ENCODE data around the gene CASP5.
"Not testable (repeated sequence)": the region's sequence is repeated elsewhere in the genome, so short reads cannot be mapped to it uniquely, and the experiment has no call there.

Gene CASP5

DNA sequence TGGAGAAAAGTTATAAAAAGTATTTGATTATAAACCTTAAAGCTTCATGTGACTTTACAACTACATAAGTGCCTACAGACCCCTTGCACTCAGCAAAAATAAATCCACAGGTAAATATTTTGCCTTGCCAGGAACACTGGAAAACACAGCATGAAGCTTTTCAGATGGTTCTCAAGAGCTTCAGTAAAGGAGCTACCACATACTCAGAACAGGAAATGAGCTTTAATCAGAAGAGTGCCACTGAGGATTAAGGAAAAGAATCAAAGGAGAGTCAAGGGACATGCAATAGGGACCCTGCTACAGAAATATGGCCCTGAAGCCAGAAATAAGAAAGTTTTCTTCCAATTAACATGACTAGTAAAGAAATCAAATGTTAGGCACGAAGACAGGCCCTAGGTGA lies 10.8 kb upstream of the CASP5 start:
- no peak for DNase-seq (ENCODE audit: low read depth in 2 of 2)

DNA sequence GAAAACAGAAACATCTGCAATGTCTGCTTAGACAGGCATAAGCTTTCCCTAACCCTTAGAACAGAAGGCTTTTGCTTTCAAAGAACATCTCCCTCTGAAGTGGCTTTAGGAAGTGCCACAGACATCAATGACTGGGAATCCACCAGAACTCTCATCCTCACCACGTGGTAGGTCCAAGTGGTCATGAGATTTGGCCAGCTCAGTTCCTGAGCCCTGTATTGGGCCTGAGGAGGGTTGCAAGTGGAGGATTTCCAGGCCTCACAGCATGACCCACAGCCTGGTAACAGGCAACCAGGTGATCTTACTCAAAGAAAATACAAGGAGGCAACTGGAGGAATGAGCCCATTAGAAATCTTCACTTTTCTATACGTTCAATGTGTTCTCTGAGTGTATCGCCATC lies 10.4 kb upstream of the CASP5 start:
- DNase-seq (ENCODE audit: low read depth in 2 of 2): no peak

DNA sequence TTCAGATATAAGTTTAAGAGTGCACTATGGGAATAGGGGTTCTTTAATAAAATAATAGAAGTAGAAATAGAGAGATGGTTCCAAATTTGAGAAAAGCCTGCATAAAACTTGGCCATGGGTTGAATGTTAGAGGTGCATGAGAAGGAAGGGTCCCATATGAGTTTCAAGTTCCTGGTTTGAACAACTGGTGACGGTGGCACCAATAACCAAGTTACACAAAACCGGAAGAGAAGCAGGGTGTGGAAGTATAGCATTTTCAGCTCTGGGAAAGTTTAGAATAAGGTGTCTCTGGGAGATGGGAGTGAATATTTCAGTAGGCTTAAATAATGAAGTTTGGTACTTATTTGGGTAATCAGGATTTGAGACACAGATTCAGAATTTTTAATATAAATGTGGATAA lies 9.5 kb upstream of the CASP5 start:
- no peak for DNase-seq (ENCODE audit: low read depth in 2 of 2)

DNA sequence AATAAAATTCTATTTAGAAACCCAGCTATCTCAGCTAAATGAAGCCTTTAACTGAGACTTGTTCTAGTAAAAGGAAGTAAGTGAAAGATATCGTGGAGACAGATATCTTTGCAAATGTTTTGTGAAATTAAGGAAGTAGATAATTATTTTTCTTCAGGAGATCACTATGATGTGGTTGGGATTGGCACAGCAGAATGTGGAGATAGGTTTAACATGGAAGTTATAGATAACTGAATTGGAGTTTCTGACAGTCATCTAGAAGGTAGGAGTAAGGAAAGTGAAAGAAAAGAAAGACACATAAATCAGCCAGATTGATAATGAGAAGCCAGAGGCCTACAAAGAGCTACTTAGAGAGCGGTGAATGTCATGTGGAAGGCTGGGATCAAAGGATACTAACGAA lies 4.7 kb upstream of the CASP5 start:
- DNase-seq (ENCODE audit: low read depth in 2 of 2): no peak

DNA sequence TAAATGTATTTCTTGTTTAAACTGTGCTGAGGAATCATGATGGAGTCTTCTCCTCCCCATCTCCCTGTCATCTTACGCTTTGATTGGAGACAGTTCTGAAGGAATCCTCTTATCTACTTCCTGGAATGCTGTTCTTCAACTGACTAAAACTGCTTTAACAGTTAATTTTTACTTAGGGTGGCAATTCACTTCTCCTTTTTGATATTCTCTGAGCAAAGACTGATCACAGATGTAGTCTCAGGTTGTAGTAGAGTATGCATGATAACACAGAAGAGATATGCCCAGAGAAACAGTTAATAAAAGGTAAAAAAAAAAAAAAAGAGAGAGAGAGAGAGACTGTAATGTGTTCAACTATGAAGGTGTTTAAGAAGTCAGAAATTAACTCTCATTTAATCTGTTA lies 1.4 kb upstream of the CASP5 start:
- no peak for DNase-seq (ENCODE audit: low read depth in 2 of 2)

DNA sequence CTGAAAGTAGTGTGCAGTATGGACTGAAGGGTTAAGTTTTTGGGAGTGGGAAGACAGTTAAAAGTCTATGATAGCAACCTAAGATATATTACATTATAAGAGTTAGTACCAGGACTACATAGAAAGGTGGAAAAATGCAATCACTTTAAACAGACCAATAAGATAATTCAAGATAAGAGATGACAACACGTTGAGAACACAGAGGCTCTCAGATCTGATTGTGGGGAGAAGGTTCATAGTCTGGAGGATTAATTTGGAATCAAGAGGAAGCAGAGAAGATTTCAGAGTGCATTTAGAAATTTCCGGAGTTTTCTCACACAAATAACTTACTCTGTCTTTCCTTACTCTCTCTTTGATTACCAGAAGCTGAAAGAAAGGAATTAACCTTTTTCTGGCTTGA lies 441 bp downstream of the CASP5 start:
- no peak for DNase-seq (ENCODE audit: low read depth in 2 of 2)

DNA sequence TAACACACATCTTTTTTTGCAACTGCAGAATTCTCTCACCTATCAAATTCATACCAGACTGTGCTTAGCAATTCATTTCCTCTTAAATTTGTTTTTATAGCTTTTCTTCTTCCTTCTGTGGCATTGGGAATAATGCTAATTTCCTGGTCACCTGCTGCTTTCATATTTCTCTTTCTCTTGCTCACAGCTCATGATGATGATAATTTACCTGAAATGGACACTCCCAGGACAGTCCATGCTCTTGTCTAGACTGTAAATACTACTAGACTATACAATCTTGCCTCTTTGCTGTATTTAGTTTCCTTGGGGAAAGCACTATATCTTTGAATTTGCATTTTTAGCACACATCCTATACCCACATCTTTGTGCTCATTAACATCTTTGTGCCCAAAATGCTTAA lies 15.5 kb downstream of the CASP5 start:
- DNase-seq (ENCODE audit: low read depth in 2 of 2): no peak

DNA sequence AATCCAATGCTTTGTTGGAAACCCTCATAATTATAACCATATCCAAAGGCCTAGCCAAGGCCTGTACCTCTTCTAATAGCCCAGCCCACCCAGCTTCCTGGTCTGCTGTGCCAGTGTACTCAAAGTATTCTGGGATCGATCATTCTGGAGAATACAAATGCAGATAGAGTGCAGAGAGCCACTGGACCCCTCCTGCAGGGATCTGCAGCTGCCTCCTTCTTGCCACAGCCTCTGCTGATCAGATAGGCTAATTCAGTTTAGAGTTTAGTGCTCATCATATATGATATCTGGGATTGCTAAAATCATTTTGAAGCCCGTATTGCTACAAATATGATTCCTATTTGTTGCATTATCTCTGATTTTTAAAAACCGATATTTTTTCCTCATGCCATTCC lies 17.5 kb downstream of the CASP5 start:
- DNase-seq (ENCODE audit: low read depth in 2 of 2): no peak

DNA sequence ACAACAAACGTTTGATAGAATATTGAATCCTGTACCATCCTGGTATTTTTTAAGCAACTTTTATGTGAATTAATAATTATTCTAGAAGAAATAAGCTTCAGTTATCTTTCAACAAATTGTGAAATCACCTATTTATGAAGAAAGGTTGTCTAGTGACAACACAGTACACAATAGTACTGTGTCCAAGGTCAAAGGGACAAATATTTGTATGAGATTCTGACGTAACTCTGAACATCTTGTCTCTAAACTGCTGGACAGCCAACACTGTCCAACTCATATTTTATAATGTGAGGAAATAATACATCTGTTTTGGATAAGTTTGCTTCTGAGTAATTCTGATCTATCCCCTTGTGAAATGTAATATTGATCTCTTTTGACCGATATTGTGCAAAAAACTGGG lies 18.9 kb downstream of the CASP5 start:
- no peak for DNase-seq (ENCODE audit: low read depth in 2 of 2)

DNA sequence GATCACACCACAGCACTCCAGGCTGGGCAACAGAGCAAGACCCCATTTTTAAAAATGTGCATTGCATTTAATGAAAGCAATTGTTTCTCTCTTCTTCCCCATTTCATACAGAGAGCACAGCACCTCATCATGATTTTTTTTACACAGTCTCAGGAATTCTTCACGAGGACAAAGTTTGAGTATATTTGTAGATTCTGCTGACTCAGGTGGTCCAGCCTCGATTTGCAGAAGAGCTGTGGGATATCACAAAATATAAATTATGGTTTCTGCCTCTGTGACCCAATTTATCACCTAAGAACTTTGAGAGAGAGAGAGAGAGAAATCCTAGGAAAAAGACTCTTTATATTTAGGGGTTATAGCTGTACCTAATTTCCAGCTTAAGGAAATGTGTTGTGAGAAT lies 19.8 kb downstream of the CASP5 start:
- no peak for DNase-seq (ENCODE audit: low read depth in 2 of 2)

DNA sequence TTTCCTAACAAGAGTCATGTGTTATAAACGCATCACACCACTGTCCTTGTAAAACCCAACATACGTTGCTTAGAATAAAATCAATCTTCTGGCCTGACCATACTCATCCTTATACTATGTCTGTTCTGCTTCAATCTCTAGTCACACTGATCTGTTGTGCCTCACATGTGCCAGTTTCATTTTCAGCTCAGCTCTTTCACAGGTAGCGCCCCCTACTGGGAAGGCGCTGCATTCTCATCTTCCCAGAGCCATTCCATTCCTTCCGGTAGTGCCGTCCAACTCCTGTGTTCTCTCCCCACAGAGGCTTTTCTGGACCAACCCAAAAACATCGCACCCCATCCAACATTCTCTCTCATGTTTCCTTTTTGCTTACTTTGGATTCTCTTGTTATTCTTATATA lies 22.2 kb downstream of the CASP5 start:
- DNase-seq (ENCODE audit: low read depth in 2 of 2): peak; percentile 15 to 24

DNA sequence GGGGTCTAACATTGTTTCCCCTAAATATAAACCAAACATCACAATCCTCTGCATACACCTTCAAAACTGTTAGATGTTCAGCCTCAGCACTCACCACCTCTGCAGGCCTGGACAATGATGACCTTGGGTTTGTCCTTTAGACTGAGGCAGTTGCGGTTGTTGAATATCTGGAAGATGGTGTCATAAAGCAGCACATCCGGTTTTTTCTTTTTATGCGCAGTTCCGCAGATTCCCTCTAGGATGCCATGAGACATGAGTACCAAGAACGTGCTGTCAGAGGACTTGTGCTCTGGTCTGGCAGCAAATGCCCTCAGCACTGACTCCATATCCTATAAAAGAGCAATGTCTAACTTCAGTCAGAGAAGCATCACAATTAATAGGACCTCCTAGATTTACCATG lies 22.8 kb downstream of the CASP5 start:
- DNase-seq (ENCODE audit: low read depth in 2 of 2): no peak

DNA sequence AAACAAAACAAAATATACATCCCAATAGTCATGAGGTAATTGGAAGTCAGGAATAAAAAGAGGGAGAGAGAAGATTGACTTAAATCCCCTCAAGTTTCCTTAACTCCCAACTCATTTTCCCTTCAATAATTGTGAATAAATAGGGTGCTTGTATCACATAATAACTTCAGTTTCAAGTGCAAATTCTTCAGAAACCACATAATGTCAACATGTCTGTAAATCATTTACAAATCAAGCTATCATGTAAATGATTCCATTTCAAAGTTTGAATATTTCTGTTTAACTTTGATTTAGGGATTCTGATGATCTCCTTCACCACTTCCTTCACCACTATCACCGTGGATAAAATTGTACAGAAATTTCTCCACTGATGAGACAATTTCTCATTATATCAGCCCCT lies 23.2 kb downstream of the CASP5 start:
- no peak for DNase-seq (ENCODE audit: low read depth in 2 of 2)

DNA sequence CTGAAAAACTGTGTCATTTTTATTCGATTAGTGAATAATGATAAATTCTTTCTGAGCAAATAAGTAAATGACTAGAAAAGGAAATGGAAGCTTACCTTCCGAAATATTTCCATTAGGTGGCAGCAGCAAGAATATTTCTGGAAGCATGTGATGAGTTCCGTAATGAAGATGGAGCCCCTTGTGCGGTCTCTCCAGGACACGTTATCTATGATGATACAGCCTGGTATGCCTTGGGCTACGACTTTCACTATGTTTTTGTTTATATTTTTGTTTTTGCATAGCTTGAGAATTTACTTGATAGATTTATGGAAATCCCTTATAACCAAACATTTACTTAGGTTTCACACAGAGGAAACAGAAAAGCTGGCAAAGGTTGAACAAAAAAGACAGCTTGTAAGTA lies 25.7 kb downstream of the CASP5 start:
- no peak for DNase-seq (ENCODE audit: low read depth in 2 of 2)

DNA sequence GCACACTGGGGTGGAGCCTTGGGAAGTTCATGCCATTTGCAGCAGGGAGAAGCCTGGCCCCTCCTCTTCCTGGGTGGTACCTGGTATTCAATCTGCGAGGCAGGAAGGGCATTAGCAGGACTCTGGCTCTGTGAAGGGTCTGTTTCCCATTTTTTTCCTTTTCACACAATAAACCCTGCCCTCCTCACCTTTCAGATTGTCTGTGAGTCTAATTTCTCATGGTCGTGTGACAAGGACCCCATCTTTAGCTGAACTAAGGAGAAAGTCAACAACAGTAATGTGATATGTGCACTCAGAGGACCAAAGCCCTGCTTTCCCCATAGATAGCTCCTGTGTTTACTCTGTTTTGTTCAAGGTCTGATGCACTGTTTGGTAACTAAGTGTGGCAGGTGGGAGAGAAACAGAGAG lies 28.0 kb downstream of the CASP5 start:
- no peak for DNase-seq (ENCODE audit: low read depth in 2 of 2)

DNA sequence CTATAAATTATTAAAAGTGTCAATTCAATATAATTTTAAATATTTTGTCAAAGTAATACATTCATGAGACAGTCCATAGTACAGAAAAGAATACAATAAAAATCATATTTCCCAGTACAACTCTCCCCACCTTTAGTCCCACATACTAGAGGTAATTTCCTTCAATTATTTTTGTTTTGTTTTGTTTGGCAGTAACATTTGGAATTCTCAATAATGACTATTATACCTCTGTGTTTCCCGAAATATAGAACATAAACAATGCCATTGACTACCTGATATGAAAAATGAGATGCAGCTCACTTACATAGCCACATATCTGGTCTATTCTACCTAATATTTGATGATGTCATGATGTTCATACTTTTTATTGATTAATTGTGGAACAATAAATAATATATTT lies 30.2 kb downstream of the CASP5 start:
- DNase-seq (ENCODE audit: low read depth in 2 of 2): no peak

DNA sequence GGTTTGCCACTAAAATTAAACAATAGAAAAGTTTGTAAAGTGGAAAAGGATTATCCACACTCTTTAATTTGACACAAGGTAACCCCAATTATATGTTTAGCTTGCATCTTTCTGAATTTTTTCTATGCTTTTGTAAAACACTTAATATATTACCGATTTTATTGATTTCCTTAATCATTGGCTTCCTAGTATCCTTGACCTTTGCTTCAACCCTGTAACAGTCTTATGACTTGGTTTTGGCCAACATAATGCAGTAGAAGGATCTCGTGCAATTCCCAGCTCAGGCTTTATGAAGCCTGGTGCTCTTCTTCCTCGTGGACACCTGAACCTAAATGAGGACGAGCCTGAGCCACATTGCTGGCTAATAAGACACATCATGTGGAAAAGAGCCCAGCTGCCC lies 31.0 kb downstream of the CASP5 start:
- DNase-seq (ENCODE audit: low read depth in 2 of 2): no peak

DNA sequence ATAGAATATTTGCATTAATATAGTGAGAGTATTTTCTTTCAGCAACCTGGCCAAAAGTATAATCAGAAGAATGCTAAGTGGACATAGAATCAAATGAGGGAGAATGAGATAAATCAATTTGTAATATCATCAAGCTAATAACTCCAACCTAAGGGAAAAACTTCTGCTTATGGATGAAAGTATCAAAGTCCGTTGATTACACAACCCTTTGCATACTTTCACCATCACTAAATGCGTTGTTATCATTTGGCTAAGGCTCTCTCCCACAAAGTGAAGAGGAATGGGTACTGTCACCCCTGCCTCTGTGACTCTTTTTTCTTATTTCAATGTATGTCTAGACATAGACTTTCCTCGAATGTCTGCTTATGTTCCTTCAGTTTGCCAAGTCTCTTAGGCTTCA lies 38.2 kb downstream of the CASP5 start:
- DNase-seq (ENCODE audit: low read depth in 2 of 2): no peak

DNA sequence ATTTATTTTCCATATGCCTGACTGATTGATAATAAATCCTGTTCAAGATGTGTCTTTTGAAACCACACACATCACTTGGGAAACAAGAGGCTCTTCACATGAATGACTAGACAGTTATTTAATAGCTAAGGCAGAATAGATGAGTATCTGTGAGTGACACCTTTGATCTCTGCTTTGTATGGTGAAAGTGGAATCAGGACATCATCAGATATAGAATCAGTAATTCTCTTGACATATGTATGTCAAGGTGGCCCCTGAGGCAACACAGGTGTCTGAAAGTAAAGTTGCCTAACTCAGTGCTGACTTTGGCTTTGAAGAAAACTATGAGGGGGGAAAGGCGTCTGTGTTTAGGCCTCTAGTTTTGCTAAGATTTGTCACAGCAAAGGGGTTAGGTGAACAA lies 43.1 kb downstream of the CASP5 start:
- DNase-seq (ENCODE audit: low read depth in 2 of 2): no peak

DNA sequence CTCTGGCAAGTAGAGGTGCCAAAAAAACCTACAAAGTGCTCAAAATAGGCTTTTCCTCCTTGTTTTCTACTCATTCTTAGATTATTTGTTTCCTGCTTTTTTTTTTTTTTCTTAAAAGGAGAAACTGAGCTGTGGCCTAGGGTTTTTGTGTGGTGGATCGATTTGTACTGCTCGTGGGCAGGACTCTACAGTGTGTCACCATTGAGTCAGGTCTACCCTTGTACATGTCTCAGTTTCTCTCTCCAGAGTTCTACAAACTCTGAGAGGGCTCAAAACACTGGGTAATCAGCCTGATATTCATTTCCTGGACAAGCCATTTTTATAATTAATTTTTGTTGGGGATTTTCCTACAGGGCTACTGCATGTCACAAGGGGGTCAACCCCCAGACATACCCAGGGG lies 49.4 kb downstream of the CASP5 start:
- no peak for DNase-seq (ENCODE audit: low read depth in 2 of 2)

DNA sequence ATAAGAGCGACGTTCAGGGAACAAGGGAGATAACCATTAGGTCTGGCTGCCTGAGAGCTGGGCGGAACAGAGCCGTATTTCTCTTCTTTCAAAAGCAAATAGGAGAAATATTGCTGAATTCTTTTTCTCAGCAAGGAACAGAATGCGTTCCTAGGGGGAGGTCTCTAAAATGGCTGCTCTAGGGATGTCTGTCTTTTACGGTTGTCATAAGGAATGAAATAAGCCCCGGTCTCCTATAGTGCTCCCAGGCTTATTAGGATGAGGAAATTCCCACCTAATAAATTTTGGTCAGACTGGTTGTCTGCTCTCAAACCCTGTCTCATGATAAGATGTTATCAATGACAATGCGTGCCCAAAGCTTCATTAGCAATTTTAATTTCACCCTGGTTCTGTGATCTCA lies 50.0 kb downstream of the CASP5 start:
- not testable (repeated sequence) for DNase-seq (ENCODE audit: low read depth in 2 of 2)

DNA sequence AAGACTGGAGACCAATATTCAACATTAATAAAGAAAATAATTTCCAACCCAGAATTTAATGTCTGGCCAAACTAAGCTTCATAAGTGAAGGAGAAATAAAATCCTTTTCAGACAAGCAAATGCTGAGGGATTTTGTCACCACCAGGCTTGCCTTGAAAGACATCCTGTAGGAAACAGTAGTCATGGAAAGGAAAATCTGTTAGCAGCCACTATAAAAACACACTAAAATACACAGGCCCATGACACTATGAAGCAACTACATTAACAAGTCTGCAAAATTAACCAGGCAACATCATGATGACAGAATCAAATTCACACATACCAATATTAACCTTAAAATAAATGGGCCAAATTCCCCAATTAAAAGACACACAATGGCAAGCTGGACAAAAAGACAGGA lies 52.2 kb downstream of the CASP5 start:
- DNase-seq (ENCODE audit: low read depth in 2 of 2): no peak

DNA sequence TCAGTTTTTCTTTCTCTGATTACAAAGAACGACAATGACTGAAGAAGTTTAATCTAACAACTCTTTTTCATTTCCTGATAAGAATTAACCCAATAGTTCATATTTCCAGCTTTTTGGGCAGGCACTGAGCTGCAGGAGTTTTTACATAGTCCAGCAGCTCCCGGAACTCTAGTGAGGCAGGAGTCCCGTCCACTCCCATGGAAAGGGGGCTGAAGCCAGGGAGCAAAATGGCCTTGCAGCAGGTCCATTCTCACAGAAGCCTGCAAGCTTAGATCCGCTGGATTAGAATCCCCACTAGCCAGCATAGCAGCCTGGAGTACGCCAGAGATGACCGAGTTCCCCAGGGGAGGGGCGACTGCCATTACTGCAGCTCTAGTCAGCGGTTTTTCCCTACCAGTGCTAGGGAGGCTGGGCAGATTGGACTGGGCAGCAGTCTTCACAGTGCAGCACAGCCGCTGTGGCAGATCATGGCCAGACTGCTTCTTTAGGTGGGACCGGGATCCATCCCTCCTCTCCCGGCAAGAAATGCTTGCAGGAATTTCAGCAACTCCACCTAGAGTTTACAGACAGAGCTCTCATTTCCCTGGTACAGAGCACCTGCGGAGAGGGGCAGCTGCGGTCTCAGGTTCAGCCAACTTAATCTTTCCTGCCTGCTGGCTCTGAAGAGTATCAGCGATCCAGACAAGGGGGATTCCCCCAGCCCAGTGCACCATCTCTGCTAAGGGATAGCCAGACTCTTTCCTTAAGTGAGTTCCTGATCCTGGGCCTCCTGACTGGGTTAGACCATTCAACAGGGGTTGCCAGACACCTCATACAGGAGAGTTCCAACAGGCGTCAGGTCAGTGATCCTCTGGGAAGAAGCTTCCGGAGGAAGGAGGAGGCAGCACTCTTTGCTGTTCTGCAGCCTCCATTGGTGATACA lies 53.9 kb downstream of the CASP5 start:
- DNase-seq (ENCODE audit: low read depth in 2 of 2): no peak

DNA sequence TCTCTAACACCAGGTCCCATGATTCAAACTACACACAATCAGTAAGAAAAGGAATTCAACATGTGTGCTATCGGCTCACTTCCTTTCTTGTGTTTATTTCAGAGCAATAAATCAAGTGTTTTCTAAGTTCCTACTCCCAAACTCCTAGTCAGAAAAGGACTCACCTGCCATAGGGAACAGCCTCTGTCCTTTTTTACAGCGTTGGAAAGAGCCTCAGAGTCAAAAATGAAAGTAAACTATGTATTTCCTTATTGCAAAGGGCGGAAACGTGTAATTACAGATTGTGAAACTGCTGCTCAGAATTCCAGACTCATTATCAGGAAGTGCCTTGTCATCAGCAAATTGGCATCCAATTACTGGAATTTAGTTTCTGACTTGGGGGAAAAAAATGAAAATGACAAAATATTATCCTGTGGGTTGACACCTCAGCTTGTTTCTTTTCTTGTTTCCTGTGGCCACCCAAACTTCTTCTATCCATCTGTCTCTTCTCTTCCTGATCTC lies 54.6 kb downstream of the CASP5 start, which contains the start of gene CASP4:
CASP4 (minus strand) TSS at position 220 of the 501 bp plus-strand sequence; CDS start at position 171, 49 bp downstream.
- no peak for DNase-seq (ENCODE audit: low read depth in 2 of 2)
